Psoas muscle (tissue), 8 donors: ENCODE measurements around the gene KCNH5. TPM values are rescaled to one million over a fixed set of nuclear protein-coding genes. Genes with fewer than 3 reads are reported as not detected.

Experiments
- ATAC-seq, 4 donors: fragments of 200-7000 bp; cut with Tn5 transposase; one replicate each; pipeline ENCODE4 v1.9.1; 2020; ENCODE audit warnings: moderate library complexity in 3 of 4, mild to moderate bottlenecking in 2 of 4
- DNase-seq, 2 donors: peaks; one replicate each; pipeline ENCODE4 v3.0.0-alpha.2; 2020
- H3K27ac ChIP-seq: fragments of 200-600 bp; one replicate; pipeline ENCODE4 v1.8.0; 2022
- H3K27me3 ChIP-seq, 3 donors: fragments of 200-600 bp in 1 of 3; one replicate each; pipeline versions ENCODE4 v1.6.1 to v1.8.0; 2013 to 2022; ENCODE audit warnings: low read length in 2 of 3, mild to moderate bottlenecking in 2 of 3, moderate library complexity in 1 of 3; ENCODE audit not compliant: insufficient read depth in 3 of 3
- H3K36me3 ChIP-seq, 2 donors: fragments of 200-600 bp in 1 of 2; one replicate each; pipeline versions ENCODE4 v1.6.1 to v1.8.0; 2013 to 2022; ENCODE audit warnings: low read depth in 1 of 2, mild to moderate bottlenecking in 1 of 2, moderate library complexity in 1 of 2; ENCODE audit not compliant: insufficient read depth in 1 of 2
- H3K4me1 ChIP-seq: fragments of 200-600 bp; one replicate; pipeline ENCODE4 v1.8.0; 2022
- H3K4me3 ChIP-seq: fragments of 200-600 bp; one replicate; pipeline ENCODE4 v1.8.0; 2022; ENCODE audit warnings: mild to moderate bottlenecking
- H3K9me3 ChIP-seq: fragments of 200-600 bp; one replicate; pipeline ENCODE4 v1.8.0; 2022
- WGBS, 3 donors: extraction: QIAGEN DNeasy Blood & Tissue Kit; methylation state at CpG; one replicate each; pipeline versions ENCODE4 v1.1.6 to v1.1.7; 2013; 5-methylcytosine and 5-hydroxymethylcytosine counted together
- intact Hi-C, 2 donors: fragments of 100-400 bp; cut with DNase I; formaldehyde crosslinking; loops; one replicate each; pipeline versions ENCODE4 v1.11.0 to v1.14.2; 2022
- polyA plus RNA-seq, 3 donors: library from polyadenylated mRNA; stranded (reverse); fragments of 200-250 nt; gene quantifications; one replicate each; pipeline ENCODE4 v1.2.3, GENCODE V29; 2013
- total RNA-seq, 4 donors: library from RNA; stranded (reverse); fragmentation: NEBNext Ultra II Directional in 2 of 4; extraction: Animal tissue kit (Norgen Biotek cat#: 25700) in 2 of 4; gene quantifications; one replicate each; pipeline versions ENCODE4 v1.2.1 to v1.2.4, GENCODE V29; 2021 to 2023
- TF ChIP-seq, protein P1 (sequence below): fragments of 200-600 bp; IDR thresholded peaks from one replicate; pipeline ENCODE4 v1.8.0; 2022; ENCODE audit warnings: antibody characterized with exemption
- donor health status: healthy with polysubstance abuse.
- donor health status: DM: no; HTN: no; CAD: no; lungs with moderate emphysema.
- donor health status: Bipolar disorder and iron deficiency.
- donor health status: healthy.
- donor health status: DM: yes; HTN: yes; CAD: no.
- donor health status: DM: no; HTN: no; CAD: no.
- donor health status: DM: no; HTN: no; CAD: no.
- donor health status: DM: yes; HTN: yes; CAD: no.

Gene KCNH5
- total and polyA plus RNA-seq, 7 donors = under 0.01 TPM; not detected in 6

DNA sequence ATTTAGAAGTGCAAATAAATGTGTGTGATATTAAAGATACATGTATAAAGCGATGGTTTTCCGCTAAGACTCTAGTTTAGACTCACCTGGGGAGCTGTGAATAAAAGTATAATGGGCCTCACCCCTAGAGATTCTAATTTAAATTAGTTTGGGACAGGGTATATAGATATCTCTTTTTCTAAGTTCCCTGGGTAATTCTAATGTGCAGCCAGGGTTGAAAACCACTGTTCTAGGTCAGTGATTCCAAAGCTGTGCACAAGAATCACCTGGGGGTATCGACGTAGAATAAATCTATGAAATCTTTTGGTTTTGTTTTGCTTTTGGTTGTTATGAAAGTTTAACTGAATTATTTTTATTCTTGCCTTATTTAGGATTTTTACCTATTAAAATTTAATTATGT is 302.1 kb downstream of the KCNH5 start:
- intact Hi-C loops = no loop called here
- no peaks in the 10 kb centered on the region for H3K27me3 ChIP-seq
- no peak overlapping the region for H3K4me3 ChIP-seq
- no peak overlapping the region for H3K27ac ChIP-seq
- 90 to 92% (median 92%) methylated on average over 4 of the region's 4 CpGs for WGBS, 3 donors
- TF ChIP-seq, protein P1, sequence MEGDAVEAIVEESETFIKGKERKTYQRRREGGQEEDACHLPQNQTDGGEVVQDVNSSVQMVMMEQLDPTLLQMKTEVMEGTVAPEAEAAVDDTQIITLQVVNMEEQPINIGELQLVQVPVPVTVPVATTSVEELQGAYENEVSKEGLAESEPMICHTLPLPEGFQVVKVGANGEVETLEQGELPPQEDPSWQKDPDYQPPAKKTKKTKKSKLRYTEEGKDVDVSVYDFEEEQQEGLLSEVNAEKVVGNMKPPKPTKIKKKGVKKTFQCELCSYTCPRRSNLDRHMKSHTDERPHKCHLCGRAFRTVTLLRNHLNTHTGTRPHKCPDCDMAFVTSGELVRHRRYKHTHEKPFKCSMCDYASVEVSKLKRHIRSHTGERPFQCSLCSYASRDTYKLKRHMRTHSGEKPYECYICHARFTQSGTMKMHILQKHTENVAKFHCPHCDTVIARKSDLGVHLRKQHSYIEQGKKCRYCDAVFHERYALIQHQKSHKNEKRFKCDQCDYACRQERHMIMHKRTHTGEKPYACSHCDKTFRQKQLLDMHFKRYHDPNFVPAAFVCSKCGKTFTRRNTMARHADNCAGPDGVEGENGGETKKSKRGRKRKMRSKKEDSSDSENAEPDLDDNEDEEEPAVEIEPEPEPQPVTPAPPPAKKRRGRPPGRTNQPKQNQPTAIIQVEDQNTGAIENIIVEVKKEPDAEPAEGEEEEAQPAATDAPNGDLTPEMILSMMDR = no peak
- DNase-seq (no peak), ATAC-seq (no peak)
- H3K4me1 ChIP-seq = no peaks in the 10 kb centered on the region
- no peaks in the 10 kb centered on the region for H3K36me3 ChIP-seq
- H3K9me3 ChIP-seq = no peaks in the 10 kb centered on the region

GRCh38 chr14:62739647-62740046 is 305.6 kb downstream of the KCNH5 start:
- TF ChIP-seq, protein P1 = no peak
- intact Hi-C loops = no loop called here
- DNase-seq (no peak), ATAC-seq (no peak)
- Histone ChIP-seq H3K4me1 (no peaks in the 10 kb centered on the region), H3K36me3 (no peaks in the 10 kb centered on the region), H3K9me3 (no peaks in the 10 kb centered on the region), H3K27me3 (peaks cover 0 to 2% (median 0%) of the 10 kb centered on the region in 3 donors), H3K27ac (no peak overlapping the region), H3K4me3 (no peak overlapping the region)
- WGBS, 3 donors = 23 to 50% (median 49%) methylated on average over 3 of the region's 3 CpGs

DNA sequence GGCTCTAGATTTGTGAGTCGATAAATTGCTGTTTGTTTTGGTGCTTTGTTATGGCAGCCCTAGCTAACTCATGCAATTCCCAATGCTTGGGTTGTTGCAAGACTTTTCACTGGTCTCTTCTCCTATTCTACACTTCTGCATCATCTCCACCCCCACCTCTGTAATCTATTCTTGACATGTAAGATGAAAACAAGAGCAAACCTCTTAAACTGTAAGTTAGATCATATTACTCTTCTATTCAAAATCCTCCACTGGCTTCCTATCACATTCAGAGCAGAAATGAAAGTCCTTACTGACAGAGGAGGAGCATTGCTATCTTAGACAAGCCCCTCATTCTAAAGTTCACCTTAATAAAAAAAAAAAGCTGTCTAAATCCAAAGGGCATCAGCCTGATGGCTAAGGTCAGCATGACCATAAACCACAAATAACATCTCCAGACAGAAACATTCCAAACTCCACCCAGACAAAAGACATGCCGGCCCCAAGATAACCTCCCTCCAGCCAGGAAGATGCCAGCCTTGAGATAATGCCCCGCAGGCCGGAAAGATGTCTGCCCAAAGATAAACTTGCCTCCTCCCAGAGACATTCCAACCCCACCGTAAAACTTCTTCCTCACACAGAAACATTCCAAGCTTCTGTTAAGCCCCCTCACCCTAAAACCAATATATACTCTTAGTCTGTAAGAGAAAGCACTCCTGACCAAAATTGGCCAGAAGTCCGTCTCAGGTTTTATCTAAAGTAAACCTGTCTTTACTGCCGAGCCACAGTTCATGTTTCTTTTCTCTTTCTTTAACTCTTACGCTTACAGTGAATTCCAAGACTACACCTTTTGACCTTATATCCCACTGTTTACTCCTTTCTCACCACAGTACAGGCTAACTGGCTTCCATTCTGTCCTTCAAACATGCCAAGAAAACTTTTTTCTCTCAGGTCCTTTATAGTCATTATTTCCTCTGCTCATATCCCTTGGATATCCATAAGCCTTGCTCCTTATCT is 308.9 kb downstream of the KCNH5 start:
- peaks cover 0 to 2% (median 0%) of the 10 kb centered on the region in 3 donors for H3K27me3 ChIP-seq
- no peaks in the 10 kb centered on the region for H3K36me3 ChIP-seq
- DNase-seq (no peak), ATAC-seq (no peak)
- H3K27ac ChIP-seq = no peak overlapping the region
- intact Hi-C loops = no loop called here
- no peaks in the 10 kb centered on the region for H3K4me1 ChIP-seq
- TF ChIP-seq, protein P1 = no peak
- no peaks in the 10 kb centered on the region for H3K9me3 ChIP-seq
- 85 to 90% (median 86%) methylated on average over 8 of the region's 8 CpGs for whole genome bisulfite sequencing, 3 donors
- H3K4me3 ChIP-seq = no peak overlapping the region

DNA sequence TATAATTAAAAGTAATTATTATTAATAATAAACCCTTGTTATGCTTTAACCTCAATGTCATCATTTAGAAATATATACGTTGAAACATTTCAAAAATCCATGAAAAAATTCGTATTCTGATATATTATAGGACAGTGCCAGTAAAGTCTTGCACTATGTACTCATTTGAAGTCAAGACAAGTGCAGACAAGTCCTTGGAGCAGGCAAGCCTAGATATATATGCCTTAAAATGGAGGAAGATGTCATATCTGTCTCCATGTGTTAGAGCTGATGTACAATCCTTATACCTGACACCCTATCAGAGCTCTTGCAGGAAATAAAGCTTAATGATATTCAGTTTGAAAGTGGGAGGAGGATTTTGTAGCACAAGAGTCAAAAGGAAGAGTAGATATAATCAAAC is 310.4 kb downstream of the KCNH5 start:
- WGBS, 3 donors = 77 to 82% (median 80%) methylated on average over 2 of the region's 2 CpGs
- Histone ChIP-seq H3K27me3 (peaks cover 0 to 2% (median 0%) of the 10 kb centered on the region in 3 donors), H3K9me3 (no peaks in the 10 kb centered on the region), H3K4me1 (no peaks in the 10 kb centered on the region), H3K27ac (no peak overlapping the region), H3K4me3 (no peak overlapping the region), H3K36me3 (no peaks in the 10 kb centered on the region)
- ATAC-seq (no peak), DNase-seq (no peak)
- TF ChIP-seq, protein P1 = no peak
- intact Hi-C loops = no loop called here
